NCI-H146 treated with DMSO at 0.1 percent for 48 hours (cell line): ENCODE data around the gene CHST2.
"Not testable (repeated sequence)": the region's sequence is repeated elsewhere in the genome, so short reads cannot be mapped to it uniquely, and the experiment has no call there.

ENCODE experiments used
- DNase-seq: peaks from one replicate; lab custom pipeline; 2025; ENCODE audit not compliant: unreplicated experiment; lab: John Stamatoyannopoulos, UW

Gene CHST2

GRCh38 chr3:143165211-143165610 lies 45.6 kb downstream of the CHST2 start:
- no peak for DNase-seq

DNA sequence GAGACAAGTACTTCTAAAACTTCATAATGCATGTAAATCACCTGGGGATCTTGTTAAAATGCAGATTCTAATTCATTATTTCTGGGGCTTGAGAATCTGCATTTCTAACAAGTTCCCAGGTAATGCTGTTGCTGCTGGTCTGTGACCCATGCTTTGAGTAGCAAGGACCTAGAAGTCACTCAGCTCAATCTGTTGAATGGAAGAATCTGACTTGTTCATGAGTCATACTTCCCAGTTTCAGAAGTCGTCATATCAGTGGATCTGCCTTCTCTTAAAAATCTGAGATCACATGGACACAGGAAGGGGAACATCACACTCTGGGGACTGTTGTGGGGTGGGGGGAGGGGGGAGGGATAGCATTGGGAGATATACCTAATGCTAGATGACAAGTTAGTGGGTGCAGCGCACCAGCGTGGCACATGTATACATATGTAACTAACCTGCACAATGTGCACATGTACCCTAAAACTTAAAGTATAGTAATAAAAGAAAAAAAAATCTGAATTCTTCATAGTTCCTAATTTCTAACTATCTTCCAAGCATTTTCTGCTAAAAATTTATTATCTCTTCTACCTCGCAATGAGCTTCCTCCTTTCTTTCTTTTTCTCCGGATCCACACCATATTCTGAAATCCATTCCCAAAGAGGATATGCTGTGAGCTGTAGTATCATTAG lies 46.2 kb downstream of the CHST2 start:
- DNase-seq: not testable (repeated sequence)

DNA sequence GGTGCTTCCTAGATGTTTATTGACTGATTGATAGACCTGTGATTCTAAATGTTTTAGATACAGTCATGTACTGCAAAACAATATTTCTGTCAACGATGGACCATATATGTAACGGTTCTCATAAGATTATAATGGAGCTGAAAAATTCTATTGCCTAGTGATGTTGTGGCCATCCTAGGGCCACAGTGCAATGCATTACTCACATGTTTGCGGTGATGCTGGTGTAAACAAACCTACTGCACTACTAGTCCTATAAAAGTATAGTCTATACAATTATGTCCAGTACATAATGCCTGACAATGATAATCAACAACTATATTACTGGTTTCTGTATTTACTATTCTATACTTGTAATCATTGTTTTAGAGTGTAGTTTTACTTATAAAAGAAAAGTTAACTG lies 46.8 kb downstream of the CHST2 start:
- no peak for DNase-seq

GRCh38 chr3:143167969-143168854 lies 48.6 kb downstream of the CHST2 start:
- no peak for DNase-seq

DNA sequence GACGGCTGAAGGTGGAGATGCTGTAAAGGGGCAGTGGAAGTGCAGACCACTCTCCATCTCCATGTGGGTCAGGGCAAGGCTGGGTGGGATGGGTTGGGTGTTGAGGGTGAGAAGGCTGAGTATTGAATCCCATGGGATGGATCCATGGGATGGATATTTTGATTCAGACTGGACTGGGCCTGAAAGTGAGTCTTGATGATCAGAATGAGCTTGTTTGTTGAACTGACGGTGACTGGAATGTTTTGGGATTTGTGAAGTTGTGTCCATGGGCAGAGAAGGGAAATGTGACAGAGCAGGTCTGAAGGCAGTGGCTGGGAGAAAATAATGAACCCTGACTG lies 49.3 kb downstream of the CHST2 start:
- DNase-seq: no peak

GRCh38 chr3:143170074-143170473 lies 50.5 kb downstream of the CHST2 start:
- no peak for DNase-seq

- no peak for DNase-seq
Observed at GRCh38 chr3:143170676-143171075, 51.1 kb downstream of the CHST2 start.

- no peak for DNase-seq
Observed at GRCh38 chr3:143171141-143171980, 51.8 kb downstream of the CHST2 start.

DNA sequence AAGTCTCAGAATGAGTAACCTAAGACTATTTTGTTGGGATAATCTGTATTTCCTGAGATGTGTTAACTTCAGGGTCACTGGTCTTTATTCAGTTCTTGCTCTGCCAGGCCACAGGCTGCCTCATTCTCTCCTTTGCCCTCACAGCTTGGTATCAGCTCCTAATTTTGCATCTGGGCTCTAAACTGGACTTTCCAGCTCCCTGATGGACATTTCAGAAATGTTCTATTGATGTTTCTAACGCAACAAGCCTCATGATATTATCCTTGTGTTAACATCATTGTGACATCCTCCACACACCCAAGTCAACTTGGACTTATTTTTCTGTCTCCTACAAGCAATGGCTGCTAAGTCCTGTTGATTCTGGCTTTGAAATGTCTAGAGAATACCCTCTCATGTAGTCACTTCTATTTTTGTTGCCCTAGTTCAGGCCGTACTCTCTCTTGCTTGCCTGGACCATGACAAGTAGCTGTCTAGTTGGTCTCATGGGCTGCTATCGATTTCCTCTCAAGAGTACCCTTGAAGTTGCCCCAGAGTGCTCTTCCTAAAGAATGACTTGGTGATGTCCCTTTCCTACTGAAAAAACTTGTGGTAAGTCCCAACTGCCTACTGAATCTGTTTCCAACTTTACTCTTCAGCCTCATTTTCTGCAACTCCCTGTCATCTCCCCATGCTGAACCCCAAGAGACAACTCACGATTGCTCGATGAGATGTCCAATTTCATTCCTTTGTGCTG lies 52.7 kb downstream of the CHST2 start:
- no peak for DNase-seq

GRCh38 chr3:143172795-143173145 lies 53.2 kb downstream of the CHST2 start:
- no peak for DNase-seq

- DNase-seq: no peak
Observed at GRCh38 chr3:143173242-143173641, 53.7 kb downstream of the CHST2 start.
